Measurements from ENCODE around the gene NAT16. TPM values are rescaled to one million over a fixed set of nuclear protein-coding genes. Genes with fewer than 3 reads are reported as not detected.
A peak's percentile ranks its signal among the peaks of the same experiment; 100 is the strongest.

The NAT16 gene
- total and polyA plus RNA-seq, 2 experiments from 2014 or later: 0.21 to 0.31 TPM

GRCh38 chr7:101165958-101166647 is 14.0 kb downstream of the NAT16 start:
- Histone ChIP-seq H3K4me3 (peak overlapping the region; percentile 76), H3K79me2 (replicated peaks; ENCODE audit: insufficient read depth) (no peaks in the 10 kb centered on the region), H3K9me2 (ENCODE audit: insufficient read depth) (no peaks in the 10 kb centered on the region), H3F3A (replicated peaks; ENCODE audit: low read depth) (peaks cover 25% of the 10 kb centered on the region), H3K27ac (ENCODE audit: low read depth) (no peak overlapping the region), H4K20me1 (replicated peaks; ENCODE audit: insufficient read depth) (peaks cover 10% of the 10 kb centered on the region; the same call in 1 of the 2 replicates), H3K36me3 (ENCODE audit: insufficient read depth) (no peaks in the 10 kb centered on the region), H3K27me3 (ENCODE audit: insufficient read depth) (peaks cover 89% of the 10 kb centered on the region), H3K4me1 (ENCODE audit: insufficient read depth) (peaks cover 67% of the 10 kb centered on the region), H3K4me2 (peak overlapping the region; percentile 98), H2AFZ (no peak overlapping the region; the same call in 1 of the 2 replicates)
- Mint-ChIP-seq H3K27me3 (ENCODE audit: insufficient read depth, low read depth, poor library complexity) (peaks cover 78% of the 10 kb centered on the region), H3K4me3 (peak overlapping the region; percentile 78), H3K36me3 (ENCODE audit: low read depth) (no peaks in the 10 kb centered on the region; the same call in 2 of the 3 replicates), H3K9me3 (no peaks in the 10 kb centered on the region; the same call in 1 of the 3 replicates), H3K4me1 (peaks cover 59% of the 10 kb centered on the region), H3K27ac (no peak overlapping the region)
- ATAC-seq: no peak
- DNase-seq (ENCODE audit: low spot score): peak; percentile 75
- TF ChIP-seq CREB1 (CRISPR knock-in tag; IDR thresholded peaks at IDR 0.05; ENCODE audit: low read depth) (peak; percentile 27; the same call in 1 of the 2 replicates), EZH2phosphoT487 (IDR thresholded peaks at IDR 0.05; ENCODE audit: unreplicated experiment) (peak; percentile 34), NANOG (IDR thresholded peaks at IDR 0.05; ENCODE audit: borderline replicate concordance) (no peak), REST (IDR thresholded peaks at IDR 0.05; ENCODE audit: unreplicated experiment) (peak; percentile 41)

DNA sequence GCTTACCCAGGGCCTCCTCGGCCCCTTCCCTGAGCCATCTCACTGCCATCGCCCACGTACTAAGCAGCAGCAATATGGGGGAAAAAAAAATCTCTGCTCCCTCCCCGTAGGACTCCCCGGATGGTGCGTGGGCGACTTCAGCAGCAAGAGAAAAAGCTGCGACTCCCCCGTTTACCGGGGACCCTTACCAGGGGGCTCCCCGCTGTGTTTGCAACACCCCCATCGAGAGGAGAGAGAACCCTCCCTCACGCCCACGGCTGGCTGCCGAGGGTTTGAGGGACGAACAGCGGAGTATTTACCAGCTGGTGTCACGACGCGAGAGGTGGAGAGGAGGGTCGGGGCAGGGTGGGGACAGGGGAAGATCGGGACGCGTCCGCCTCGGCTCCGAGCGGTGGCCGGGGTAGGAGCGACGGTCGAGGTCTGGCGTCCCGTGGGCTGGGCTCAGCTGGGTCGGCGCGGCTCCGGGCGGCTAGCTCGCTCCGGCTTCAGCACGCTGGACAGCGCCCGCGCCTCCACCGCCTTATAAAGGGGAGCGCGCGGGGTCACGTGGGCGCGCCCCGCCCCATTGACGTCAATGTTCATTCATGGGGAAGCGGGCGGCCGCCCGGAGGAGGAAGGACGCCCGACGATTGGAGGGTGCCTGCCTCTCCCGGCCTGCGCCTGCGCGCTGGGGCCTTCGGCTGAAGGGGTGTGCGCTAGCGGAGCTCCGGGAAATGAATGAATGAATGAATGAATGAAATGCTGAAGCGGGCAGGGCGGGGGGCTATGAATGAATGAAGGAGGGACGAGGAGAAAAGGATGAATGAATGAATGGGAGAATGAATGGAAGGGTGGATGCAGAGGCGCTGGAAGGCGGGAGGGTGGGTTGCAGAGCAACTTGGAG is 14.8 kb downstream of the NAT16 start, which contains the start of gene VGF:
TSS of gene VGF (minus strand) at position 495 of the 883 bp plus-strand sequence. CDS start 726 bp downstream, outside the sequence.
- Mint-ChIP-seq H3K27me3 (ENCODE audit: insufficient read depth, low read depth, poor library complexity) (peaks cover 71% of the 10 kb centered on the region), H3K36me3 (ENCODE audit: low read depth) (no peaks in the 10 kb centered on the region; the same call in 2 of the 3 replicates), H3K4me3 (peak within 1 kb of the TSS; percentile 78), H3K9me3 (no peaks in the 10 kb centered on the region; the same call in 1 of the 3 replicates), H3K27ac (no peak within 1 kb of the TSS), H3K4me1 (peaks cover 58% of the 10 kb centered on the region)
- no peaks in the 10 kb centered on the region for H3K9me2 ChIP-seq (ENCODE audit: insufficient read depth)
- DNase-seq (ENCODE audit: low spot score): peak; percentile 97
- H3K36me3 ChIP-seq (ENCODE audit: insufficient read depth): no peaks in the 10 kb centered on the region
- peaks cover 24% of the 10 kb centered on the region for H3F3A ChIP-seq (replicated peaks; ENCODE audit: low read depth)
- no peak within 1 kb of the TSS; the same call in 1 of the 2 replicates for H2AFZ ChIP-seq
- ATAC-seq: peak; percentile 22
- peaks cover 84% of the 10 kb centered on the region for H3K27me3 ChIP-seq (ENCODE audit: insufficient read depth)
- H3K4me2 ChIP-seq: peak within 1 kb of the TSS; percentile 98
- H3K79me2 ChIP-seq (replicated peaks; ENCODE audit: insufficient read depth): no peaks in the 10 kb centered on the region
- peaks cover 6% of the 10 kb centered on the region; the same call in 1 of the 2 replicates for H4K20me1 ChIP-seq (replicated peaks; ENCODE audit: insufficient read depth)
- no peak within 1 kb of the TSS for H3K27ac ChIP-seq (ENCODE audit: low read depth)
- H3K4me1 ChIP-seq (ENCODE audit: insufficient read depth): peaks cover 66% of the 10 kb centered on the region
- peak within 1 kb of the TSS; percentile 76 for H3K4me3 ChIP-seq
- TF ChIP-seq EZH2 (IDR thresholded peaks at IDR 0.05; ENCODE audit: low read depth, unreplicated experiment): no peak
- TF ChIP-seq ZNF331 (CRISPR knock-in tag; IDR thresholded peaks at IDR 0.05; ENCODE audit: low read depth): no peak
- no peak for TF ChIP-seq STAT1 (IDR thresholded peaks at IDR 0.05; ENCODE audit: unreplicated experiment)
- TF ChIP-seq REST (IDR thresholded peaks at IDR 0.05; ENCODE audit: unreplicated experiment): peak; percentile 99
- no peak for TF ChIP-seq EZH2phosphoT487 (IDR thresholded peaks at IDR 0.05; ENCODE audit: unreplicated experiment)
